HG03439 (cell line): Measurements from ENCODE around the gene CTSF.
A peak's percentile ranks its signal among the peaks of the same experiment; 100 is the strongest.
"Not testable (repeated sequence)": the region's sequence is repeated elsewhere in the genome, so short reads cannot be mapped to it uniquely, and the experiment has no call there.

ENCODE experiments used
- ATAC-seq: cut with Tn5 transposase; IDR thresholded peaks from one replicate; pipeline ENCODE4 v1.9.1; 2021; ENCODE audit warnings: mild to moderate bottlenecking, moderate library complexity; ENCODE audit not compliant: unreplicated experiment

Gene CTSF

DNA sequence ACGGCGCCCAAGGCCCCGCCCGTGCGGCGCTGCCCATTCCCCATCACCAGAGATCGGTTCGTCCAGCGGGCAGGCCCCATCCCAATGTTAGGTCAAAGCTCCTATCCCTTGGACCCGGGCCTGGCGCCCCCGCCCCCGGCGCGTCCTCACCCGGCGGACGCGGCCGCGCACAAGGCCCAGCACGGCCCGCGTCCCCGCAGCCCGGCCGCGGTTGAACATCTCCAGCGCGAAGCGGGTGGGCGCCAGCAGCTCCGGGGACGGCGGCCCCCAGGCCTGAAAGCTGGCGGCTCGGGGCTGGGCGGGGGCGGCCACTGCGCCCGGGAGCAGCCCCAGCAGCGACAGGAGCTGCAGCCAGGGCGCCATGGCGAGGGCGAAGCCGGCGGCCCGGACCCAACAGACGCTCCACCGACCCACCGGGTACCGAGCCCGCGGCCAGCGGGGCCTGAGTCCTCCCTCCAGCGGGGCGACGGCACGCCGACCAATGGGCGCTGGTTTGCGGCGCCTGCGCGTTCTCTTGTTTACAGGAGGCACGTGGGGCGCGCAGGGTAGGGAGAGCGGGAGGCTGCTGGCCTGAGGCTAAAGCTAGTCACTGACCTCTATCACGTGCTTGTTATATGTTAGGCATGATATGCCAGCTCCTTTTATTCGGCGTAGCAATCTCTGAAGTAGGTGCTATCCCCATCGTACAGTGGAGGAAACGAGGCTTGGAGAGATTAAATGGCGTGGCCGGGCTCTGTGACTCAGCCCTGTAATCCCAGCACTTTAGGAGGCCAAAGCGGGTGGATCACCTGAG lies at the start of gene CTSF:
TSS of gene CTSF (minus strand) at position 483 of the 793 bp plus-strand sequence. CDS start at position 363, 120 bp downstream.
- peak; percentile 70 for ATAC-seq

DNA sequence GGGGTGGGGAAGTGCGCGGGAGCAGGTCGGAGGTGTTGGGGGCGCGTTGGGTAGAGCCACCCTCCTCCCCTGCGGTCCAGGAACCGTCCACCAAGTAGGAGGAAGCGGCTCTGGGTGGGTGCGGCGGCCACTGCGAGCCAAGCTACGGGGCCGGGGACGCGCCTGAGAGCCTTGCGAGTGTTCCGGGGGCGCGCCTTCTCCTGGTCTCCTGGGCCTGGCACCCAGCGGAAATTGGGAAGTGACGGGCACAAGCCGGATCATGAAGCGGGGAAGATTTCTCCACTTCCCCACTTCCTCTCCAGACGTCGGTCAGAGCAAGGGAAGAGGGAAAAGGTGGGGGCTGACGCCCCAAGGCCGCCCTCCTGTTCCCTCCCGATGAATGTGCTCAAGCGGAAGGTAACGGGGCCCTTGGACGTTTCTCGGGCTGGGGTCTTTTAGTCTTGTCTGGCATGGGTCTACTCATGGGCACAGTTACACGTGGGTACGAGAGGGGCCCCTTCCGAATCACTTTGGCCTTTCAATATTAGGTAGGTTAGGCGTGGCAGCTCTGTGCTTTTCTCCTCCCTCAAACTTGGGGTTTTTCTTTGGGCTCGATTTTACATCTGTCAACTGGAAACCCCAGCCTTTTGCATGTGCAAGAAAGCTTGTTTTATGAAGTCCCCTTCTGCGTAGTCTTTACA lies 48.9 kb upstream of the CTSF start:
- peak; percentile 1 for ATAC-seq

DNA sequence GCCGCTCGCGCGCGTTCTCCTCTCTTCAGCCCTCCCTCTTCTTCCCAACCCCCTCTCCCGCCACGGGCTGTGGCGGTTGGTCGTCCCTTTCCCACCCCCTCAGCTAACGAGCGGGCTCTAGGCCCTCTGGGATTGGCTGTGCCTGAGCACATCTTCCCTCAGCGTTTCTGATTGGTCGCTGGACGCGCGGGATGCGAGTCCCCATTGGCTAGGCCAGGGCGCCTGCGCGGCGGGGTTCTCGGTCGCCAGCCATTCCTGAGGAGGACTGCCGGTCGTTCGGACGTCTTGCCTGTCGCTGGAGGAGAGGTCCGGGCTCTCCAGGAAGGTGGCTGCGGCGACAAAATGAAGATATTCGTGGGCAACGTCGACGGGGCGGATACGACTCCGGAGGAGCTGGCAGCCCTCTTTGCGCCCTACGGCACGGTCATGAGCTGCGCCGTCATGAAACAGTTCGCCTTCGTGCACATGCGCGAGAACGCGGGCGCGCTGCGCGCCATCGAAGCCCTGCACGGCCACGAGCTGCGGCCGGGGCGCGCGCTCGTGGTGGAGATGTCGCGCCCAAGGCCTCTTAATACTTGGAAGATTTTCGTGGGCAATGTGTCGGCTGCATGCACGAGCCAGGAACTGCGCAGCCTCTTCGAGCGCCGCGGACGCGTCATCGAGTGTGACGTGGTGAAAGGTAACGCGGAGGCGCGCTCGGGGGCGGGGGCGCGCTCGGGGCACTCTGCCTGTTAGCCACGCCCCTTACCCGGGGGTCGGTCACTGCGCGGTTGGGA lies 48.2 kb upstream of the CTSF start, which contains the start of gene RBM14:
TSS of gene RBM14 (plus strand) at position 252 of the 776 bp plus-strand sequence. CDS start at position 343, 91 bp downstream.
- ATAC-seq, result peak; percentile 88

DNA sequence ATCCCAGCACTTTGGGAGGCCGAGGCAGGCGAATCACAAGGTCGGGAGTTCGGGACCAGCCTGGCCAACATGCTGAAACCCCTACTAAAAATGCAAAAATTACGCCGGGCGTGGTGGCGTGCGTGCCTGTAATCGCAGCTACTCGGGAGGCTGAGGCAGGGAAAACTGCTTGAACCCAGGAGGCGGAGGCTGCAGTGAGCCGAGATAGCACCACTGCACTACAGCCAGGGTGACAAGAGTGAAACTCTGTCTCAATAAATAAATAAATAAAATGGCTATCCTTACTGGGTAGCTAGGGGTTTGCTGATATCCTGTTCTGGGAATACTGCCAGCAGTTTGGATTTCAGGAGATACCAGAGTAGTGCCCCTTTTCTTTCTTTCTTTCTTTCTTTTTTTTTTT lies 45.7 kb upstream of the CTSF start:
- no peak for ATAC-seq

DNA sequence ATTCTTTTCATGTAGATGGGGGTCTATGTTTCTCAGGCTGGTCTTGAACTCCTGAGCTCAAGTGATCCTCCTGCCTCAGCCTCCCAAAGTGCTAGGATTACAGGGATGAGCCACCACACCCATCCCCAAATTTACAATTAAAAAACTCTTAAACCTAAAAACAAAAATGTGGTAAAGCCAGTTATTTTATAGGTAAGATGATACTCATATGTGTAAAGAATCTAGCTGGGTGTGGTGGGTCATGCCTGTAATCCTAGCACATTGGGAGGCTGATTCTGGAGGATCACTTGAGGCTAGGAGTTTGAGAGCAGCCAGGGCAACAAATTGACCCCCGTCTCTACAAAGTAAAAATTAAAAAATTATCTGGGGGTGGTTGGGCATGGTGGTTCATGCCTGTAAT lies 44.1 kb upstream of the CTSF start:
- ATAC-seq, result no peak

DNA sequence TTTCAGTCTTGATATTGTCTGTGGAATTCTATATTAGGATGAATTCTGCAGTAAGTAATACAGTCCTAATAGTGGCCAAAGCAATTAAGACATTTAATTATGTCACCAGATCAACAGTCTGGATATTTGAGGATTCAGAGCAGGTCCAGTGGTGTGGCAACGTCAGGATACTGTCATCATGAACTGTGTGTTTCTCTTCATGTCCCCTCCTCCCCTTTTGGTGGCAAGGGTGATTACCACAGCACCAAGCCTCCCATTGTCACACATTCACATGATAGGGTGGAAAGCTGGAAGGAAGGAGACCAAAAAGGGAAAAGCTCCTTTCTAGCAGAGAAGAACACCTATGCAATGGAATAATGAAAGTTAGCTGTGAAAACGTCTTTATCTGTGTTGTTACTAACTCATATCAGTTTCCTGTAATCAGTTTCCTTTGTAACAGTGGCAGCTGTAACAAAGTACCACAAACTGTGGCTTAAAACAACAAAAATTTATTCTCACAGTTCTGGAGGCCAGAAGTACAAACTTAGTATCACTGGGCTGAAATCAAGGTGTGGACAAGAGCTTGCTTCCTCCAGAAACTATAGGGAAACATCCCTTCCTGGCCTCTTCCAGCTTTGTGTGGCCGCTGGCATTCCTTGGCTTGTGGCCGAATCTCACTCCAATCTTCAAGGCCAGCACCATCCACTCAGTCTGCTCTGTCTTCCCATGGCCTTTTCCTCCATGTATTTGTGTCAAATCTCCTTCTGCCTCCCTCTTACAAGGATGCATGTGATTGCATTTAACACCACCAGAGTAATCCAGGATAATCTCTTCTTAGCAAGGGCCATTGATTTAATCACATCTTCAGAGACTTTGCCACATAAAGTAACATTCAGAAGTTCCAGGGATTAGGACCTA lies 41.6 kb upstream of the CTSF start:
- no peak for ATAC-seq

DNA sequence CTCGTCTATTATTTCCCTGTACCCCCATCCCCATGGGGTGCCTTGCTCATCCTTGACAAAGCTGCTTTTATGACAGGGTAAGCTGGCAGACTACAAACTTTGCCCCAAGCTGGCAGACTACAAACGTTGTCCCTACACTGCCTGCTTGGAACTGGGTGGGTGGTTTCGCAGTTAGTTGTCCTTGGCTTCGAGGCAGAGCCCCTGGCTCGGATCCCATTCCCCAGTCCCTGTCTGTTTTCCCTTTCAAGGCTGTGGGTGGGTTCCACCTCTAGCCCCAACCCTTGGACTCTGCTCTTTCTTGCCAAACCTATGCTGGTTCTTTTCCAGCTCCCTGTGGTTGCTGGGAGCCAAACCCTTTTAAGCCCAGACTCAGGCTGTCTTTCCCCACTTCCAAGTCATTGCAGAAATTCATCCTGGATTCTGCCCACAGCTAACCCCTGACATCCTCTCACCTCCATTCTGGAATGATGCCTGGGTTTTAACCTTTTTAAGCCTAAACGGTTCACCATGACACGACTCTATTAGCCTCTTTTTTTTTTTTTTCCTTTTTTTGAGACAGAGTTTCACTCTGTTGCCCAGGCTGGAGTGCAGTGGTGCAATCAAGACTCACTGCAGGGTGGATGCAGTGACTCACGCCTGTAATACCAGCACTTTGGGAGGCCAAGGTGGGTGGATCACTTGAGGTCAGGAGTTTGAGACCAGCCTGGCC lies 38.9 kb upstream of the CTSF start:
- no peak for ATAC-seq

DNA sequence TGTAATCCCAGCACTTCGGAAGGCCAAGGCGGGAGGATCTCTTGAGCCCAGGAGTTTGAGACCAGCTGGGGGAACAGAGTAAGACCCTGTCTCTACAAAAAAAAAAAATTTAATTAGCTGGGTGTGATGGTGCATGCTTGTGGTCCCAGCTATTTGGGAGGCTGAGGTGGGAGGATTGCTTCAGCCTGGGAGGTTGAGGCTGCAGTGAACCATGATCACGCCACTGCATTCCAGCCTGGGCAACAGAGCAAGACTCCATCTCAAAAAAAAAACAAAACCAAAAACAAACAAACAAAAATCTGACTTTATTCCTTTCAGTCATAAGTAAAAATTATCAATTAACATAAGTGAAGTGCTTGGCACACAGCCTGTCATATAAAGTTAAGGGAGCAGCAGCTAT lies 38.2 kb upstream of the CTSF start:
- not testable (repeated sequence) for ATAC-seq

DNA sequence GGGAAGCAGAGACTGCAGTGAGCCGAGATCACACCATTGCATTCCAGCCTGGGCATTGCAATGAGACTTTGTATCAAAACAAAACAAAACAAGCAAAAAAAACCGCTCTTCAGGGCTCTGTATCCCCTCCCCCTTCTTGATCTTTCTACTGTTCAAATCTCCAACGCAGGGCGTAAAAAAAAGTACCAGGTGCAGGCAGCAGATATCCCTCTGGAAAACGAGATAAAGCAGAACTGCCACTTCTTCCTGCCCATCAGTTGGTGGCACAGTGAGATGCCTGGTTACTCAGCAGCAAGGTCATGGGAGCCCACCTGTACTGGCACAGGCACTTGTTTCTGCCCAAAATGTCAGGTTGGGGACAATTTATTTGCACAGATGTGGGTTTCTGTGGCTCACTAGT lies 35.7 kb upstream of the CTSF start:
- no peak for ATAC-seq

DNA sequence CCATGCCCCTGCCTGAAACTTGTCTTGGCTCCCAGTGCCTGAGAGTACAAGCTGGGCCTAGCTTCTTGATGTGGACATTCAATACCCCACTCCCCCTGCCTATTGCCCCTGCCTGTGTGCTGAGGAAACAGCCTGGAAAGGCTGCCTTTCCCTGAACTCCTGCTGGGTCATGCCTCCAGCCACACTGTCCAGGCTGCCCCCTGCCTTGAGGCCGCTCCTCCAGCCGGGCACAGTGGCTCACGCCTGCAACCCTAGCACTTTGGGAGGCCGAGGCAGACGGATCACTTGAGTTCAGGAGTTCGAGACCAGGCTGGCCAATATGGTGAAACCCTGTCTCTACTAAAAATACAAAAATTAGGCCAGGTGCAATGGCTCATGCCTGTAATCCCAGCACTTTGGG lies 34.7 kb upstream of the CTSF start:
- ATAC-seq, result no peak

DNA sequence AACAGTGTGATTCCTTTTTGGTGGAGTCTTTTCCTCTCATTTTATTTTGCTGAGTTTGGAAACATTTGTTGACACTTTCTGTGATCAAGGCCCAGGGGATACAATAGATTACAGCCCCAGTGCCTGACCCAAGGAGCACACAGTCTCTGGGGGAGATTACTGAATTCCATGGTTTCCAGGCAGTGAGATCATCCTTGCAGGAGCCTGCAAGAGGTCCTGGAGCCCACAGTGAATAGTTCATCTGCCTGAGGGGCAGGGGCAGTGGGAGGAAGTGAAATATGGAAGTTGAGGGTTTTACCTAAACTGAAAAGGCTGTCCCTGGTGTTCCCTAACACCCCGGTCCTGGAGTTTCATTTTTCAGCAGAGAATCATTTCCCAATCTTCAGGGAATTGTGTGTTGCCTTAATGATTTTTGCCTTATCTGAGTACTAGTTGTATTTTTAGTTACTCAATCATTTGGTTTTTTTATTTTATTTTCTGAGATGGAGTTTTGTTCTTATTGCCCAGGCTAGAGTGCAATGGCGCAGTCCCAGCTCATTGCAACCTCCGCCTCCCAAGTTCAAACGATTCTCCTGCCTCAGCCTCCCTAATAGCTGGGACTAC lies 32.3 kb upstream of the CTSF start:
- no peak for ATAC-seq

DNA sequence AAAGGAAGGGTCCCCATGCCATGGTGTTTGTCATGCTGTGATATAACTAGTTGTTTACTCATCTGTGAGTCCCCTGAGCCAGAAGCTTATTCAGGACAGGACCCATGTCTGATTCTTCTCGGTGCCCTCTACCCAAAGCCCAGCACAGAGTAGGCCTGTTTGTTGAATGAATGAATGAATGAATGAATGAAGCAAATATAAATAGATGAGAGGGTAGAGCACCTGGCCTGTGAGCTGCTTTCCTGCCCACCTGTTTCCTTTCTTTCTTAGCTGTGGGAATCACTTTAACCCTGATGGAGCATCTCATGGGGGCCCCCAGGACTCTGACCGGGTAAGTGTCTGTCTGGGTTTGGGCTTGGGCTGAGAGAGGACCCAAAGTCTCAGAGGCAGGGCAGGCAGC lies 31.8 kb upstream of the CTSF start:
- ATAC-seq, result no peak

DNA sequence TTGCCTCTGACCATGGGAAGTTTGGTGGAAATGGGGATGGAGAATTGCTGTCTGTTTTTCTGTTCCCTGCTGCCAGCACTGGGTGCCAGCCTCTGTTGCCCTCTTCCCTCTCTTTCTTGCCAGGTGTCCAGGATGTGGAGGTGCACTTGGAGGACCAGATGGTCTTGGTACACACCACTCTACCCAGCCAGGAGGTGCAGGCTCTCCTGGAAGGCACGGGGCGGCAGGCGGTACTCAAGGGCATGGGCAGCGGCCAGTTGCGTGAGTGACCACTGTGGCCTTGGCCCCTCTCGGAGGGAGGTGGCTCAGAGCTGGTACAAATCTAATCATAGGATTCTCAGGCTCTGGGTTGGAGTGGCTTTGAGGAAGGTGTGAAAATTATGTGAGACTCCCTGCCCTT lies 30.6 kb upstream of the CTSF start:
- no peak for ATAC-seq

DNA sequence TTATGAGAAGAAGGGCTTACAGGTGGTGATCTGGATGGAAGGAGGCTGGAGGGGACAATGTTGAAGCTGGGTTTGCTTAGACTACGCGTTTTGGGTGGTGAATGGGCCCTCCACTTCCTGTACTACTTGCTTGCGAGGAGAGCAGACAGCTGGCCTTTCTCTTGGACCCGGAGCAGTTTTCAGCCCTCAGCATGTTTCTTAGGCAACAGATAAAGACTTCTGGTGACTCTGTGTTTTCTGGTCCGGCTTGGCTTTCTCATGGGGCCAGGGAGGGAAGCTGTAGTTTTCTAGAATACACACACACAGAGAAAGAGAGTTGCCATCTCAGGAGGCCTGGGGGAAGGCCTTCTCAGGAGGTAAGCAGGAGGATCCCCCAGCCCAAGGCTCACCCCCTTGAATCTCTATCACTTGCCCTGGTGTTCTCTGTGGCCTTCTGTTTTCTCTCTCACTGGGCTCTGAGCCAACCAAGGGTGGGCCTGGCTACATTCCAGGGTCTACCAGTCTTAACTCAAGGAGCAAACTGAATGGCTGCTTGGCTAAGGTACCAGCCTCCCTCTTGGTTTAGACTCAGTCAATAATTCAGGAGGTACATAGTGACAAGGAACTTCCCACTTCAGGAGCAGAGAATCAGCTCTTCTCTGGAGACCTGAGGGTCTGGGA lies 27.0 kb upstream of the CTSF start:
- no peak for ATAC-seq

DNA sequence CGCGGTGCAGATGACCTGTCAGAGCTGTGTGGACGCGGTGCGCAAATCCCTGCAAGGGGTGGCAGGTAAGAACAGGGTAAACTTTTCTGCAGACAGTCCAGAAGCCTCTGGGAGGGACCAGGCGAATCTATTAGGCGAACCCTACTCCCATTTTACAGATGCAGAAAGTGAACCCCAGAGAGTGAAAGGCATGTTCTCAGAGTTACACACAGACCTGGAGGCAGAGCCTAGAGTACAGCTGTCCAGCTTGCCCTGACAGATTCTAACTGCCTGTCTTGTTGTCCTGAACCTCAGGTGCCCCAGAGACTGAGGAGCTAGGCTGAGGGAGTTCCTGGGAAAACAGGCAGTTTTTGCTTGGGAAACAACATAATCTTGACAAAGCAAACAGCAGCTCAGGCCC lies 25.2 kb upstream of the CTSF start:
- ATAC-seq, result no peak

DNA sequence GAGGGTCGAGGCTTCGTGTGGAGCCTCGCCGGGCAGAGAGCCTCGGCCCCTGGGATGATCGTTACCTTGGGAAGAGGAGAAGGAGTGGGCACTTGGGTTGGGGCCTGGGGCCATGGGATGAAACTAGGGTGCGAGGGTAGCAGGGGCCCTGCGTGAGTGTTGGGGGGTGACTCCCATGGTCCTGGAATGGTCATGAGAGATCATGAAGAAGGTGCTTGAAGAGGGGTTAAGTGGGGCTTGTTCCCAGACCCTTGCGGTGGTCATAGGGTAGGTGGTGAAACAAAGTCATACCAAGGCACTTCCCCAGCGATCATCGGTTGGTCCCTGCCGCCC lies 24.9 kb upstream of the CTSF start:
- peak; percentile 33 for ATAC-seq

DNA sequence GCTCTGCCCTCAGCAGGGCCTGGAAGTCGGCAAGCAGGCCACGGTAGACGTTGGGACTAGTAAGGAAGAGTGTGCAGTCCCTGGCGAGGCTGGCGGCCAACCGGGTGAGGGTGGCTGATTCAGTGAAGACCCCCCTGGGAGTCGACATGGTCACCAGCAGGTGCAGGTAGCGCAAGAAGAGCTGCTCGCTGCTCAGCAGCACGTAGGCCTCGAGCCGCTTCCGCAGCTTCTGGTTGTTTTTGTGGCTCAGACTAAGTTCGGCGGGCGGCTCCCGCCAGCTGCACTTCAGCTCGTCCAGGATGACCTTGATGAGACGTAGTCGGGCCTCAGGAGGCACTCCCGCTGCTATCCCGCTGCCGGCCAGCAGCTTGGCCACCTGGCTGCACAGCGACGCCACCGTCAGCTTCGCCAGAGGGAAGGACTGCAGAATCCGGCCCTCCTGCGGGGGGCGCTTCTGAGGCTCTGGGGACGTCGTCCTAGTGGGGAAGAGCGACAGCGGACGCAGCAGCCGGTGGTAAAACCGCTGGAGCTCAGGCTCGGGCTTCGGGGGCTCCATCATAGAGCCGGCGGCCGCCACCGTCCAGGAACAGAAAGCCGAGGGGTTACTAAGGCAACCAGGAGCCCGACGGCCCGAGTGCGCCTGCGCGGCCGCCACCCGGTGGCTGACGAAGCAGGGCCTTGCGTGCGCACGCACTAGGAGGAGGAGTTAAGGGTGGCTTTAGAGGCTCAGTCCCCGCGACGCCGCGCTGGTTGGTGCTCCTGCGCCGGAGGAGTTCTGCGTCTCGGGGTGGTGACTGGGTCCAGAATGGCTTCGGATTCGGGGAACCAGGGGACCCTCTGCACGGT lies 24.3 kb upstream of the CTSF start, which contains the start of the genes CCDC87 and CCS:
TSS of gene CCDC87 (minus strand) at position 607 of the 846 bp plus-strand sequence. CDS start at position 559, 48 bp downstream.
TSS of gene CCS (plus strand) at position 729 of the 846 bp plus-strand sequence. CDS start at position 806, 77 bp downstream.
- ATAC-seq, result peak; percentile 94

DNA sequence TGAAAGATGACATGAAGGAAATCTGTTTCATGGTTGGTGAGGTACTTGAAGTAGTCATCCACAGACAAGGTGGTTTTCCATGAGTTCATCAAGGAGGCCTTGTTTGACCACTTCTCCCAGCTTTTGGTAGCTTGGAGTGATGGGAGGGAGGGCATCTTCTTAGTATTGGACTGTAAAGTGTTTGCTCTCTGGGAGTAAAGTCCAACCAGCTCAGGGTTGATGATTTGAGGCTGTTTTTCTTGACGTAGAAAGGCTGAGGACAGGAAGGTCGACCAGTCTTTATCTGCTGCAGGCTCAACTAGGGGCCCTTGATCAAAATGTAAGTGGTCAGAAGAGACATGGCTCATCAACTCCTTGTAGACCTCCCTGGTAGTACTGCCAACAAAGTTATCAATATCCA lies 22.8 kb upstream of the CTSF start:
- no peak for ATAC-seq
